CD1c-positive myeloid dendritic cell (primary cell): ENCODE results near the gene PRKAG3.

Experiments
- DNase-seq: peaks from one replicate; pipeline ENCODE4 v3.0.0-alpha.2; 2016; ENCODE audit errors: extremely low spot score

Gene PRKAG3

DNA sequence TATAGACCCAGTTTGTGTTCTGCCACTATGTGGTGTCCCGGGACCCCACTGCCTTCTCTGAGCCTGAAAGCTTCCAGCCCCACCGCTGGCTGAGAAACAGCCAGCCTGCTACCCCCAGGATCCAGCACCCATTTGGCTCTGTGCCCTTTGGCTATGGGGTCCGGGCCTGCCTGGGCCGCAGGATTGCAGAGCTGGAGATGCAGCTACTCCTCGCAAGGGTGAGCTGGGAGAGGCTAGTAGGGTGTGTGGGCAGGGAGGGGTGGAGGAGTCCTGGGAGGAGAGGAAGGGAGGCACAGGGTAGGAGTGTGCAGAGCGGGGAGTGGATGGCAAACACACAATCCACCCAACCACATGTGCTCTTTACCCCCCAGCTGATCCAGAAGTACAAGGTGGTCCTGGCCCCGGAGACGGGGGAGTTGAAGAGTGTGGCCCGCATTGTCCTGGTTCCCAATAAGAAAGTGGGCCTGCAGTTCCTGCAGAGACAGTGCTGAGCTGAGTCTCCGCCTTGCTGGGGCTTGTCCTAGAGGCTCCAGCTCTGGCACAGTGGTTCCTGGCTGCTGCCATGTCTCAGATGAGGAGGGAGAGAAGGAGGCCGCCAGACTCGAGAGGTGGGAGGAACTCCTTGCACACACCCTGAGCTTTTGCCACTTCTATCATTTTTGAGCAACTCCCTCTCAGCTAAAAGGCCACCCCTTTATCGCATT, 16.9 kb downstream of the PRKAG3 start:
- no peak for DNase-seq

DNA sequence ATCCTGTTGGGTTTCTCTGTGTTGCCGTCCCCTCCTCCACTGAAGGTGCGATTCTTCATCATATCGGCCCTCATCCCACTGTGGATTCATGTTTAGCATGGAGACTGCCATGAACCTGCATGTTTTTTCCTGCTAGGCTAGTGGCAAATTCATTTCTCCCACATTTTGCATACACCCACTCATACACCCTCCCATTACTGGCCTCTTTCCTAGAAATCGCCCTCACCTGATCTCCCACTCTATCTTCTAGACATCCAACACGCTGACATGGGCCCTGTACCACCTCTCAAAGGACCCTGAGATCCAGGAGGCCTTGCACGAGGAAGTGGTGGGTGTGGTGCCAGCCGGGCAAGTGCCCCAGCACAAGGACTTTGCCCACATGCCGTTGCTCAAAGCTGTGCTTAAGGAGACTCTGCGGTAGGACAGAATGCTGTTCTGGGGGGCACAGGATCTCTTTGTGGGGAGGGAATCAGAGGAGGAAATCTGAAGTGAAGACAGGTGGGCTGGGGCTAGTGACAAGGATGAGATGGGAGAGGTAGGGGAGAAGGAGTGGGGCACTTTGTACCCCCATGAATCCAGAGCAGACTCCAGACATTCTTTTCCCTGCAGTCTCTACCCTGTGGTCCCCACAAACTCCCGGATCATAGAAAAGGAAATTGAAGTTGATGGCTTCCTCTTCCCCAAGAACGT, 17.7 kb downstream of the PRKAG3 start:
- DNase-seq = no peak

DNA sequence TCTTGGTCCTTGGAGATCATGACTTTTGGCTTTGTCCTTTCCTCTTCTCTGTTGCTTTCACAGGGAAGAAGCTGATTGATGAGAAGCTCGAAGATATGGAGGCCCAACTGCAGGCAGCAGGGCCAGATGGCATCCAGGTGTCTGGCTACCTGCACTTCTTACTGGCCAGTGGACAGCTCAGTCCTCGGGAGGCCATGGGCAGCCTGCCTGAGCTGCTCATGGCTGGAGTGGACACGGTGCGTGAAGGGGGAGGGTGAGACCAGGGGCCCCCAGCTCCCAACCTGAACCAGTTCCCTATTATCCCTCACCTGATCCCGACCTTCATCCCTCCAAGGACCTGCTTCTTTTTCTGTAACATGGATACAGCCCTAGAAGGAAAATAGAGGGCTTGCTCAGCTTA, 18.7 kb downstream of the PRKAG3 start:
- no peak for DNase-seq

DNA sequence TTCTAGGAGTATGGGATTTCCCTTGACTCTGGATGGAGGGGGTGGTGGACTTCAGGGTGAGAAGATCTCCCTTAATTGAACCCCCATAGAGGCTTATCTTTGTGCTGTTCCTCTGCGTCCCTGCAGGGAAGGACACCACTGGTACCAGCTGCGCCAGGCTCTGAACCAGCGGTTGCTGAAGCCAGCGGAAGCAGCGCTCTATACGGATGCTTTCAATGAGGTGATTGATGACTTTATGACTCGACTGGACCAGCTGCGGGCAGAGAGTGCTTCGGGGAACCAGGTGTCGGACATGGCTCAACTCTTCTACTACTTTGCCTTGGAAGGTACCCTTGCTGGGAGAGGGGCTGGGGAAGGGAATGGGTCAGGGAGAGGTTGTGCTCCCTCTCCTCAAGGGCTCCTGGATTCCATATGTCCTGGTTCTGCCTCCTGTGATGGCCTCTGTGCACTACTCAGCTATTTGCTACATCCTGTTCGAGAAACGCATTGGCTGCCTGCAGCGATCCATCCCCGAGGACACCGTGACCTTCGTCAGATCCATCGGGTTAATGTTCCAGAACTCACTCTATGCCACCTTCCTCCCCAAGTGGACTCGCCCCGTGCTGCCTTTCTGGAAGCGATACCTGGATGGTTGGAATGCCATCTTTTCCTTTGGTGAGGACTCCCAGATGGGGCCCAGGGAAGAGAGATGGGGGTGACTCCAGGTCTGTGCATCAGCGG, 19.3 kb downstream of the PRKAG3 start:
- DNase-seq = no peak

DNA sequence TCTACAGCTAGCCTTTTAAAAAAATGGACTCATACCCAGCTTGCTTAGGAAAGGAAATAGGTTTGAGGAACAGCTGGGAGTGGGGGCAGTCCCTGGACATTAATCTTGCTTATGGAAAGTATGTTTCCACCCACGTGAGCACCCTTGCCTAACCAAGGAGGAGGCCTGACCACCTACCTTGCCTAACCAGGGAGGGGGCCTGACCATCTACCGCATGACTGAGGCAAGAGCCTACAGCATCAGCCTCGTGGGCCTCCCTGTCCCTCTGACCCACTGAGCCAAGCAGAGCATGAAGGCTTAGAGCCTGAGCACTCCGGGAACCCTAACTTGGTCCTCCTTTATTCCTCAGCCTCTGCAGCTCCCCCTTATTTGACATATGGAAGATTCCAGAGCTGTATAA, 20.2 kb downstream of the PRKAG3 start:
- DNase-seq = peak; percentile 87

DNA sequence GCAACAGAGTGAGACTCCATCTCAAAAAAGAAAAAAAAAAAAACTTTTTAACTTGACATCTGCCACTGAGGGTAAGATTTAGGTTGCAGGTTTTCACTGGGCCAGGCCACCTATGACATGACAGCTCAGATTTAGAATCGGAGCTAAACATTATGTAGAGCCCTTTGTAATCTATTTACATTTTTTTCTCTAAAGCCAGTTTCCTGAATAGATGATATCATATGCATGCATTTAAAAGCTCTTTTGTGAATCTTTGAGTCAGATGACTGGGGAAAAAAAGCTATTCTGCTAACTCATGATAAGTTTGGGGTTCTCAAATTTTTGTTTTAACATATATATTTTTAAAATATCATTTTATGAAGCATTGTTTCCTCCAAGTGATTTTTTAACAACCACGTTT, 21.3 kb downstream of the PRKAG3 start:
- no peak for DNase-seq

DNA sequence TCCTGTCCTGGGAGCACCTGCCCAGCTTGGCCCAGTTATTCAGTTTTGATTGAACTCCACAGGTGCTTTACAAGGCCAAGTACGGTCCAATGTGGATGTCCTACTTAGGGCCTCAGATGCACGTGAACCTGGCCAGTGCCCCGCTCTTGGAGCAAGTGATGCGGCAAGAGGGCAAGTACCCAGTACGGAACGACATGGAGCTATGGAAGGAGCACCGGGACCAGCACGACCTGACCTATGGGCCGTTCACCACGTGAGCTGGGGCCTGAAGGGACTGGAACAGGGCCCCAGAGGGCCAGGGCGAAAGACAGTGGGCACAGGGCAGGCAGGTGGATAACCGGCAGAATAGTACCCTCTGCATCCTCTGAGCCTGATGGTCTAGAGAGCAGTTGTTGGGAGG, 22.1 kb downstream of the PRKAG3 start:
- no peak for DNase-seq

DNA sequence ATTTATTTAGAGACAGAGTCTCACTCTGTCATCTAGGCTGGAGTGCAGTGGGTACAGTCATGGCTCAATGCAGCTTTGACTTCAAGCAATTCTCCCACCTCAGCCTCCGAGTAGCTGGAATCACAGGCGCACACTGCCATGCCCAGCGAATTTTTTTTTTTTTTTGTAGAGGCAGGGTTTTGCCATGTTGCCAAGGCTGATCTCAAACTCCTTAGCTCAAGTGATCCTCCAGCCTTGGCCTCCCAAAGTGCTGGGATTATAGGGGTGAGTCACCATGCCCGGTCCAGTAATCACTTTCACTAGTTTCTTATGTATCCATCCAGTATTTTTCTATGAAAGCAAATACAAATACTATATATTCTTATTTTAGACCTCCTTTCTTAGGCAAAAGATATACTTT, 24.0 kb downstream of the PRKAG3 start:
- DNase-seq = no peak

DNA sequence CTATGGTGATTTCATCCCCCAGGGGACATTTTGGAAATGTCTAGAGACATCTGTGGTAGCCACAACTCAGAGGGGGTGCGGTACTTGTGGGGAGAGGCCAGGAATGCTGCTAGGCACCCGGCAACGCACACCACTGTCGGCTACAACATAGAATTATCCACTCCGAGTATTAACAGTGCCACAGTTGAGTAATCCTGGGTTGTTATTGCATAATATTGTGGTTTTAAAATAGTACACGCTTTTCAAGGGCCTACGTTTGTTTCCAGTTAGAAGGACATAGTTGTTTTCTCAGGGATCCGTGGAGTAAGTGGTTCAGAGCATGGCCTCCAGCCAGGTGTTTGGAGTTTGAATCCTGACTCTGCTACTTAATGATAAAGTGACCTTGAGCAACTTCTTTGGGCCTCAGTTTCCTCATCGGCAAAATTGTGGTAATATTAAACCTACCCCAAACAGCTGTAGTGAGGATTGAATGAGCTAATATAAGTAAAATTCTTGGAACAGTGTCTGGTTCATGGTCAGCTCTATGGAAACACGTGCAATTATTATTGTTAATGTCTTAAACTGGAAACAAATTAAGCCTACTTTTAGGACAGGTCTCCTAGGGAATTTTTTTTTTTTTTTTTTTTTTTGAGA, 25.1 kb downstream of the PRKAG3 start:
- peak; percentile 77 for DNase-seq

DNA sequence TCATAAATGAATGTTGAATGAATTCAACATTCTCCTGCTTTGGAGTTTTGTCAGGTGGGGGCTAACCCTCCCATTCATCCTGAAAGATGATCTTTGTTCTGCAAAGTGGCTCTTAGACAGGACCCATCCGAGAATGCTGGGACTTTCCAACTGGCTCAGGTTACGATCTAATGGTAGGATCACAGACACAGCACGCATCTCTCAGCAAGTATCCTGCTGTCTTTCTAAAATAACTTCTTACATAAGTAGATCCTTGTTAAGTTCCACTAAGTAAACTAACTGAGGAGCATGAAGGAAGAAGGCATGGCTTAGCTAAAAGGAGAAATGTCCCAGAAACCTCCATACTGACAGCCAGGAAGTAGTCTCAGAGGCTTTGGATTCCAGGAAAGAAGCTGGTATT, 26.0 kb downstream of the PRKAG3 start:
- DNase-seq = peak; percentile 31

DNA sequence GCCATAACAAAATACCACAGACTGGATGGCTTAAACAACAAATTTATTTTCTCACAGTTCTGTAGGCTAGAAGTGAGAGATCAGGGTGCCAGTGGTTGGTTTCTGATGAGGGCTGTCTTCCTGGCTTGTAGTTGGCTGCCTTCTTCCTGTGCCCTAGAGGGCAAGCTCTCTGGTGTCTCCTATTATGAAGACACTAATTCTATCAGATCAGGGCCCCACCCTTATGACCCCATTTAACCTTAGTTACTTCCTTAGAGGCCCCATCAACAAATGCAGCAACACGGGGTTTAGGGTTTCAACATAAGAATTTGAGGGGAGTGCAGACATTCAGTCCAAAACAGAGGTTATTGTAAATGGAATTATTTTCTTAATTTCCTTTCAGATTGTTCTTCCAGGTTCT, 26.8 kb downstream of the PRKAG3 start:
- no peak for DNase-seq

DNA sequence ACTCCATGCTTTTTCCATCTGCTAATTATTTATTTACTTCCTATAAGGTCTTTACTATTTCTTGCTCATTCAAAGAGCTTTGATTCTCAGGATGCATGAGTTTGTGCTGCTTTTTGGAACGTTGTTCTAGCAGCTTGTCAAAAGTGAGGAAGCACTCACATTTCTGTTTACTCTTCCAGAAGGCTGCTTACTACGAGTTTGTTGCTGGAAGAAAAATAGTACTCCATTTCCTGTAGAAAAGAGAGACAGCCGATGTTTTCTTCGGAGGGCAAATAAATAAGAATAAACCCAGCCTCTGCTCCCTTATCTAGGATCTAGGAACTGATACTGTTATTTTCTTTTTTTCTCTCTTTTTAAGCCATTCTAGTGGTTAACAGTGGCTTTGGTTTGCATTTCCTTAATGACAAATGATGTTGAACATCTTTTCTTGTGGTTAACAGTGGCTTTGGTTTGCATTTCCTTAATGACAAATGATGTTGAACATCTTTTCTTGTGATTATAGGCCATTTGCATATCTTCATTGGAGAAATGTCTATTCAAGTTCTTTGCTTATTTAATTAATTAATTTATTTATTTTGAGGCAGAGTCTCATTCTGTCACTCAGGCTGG, 29.1 kb downstream of the PRKAG3 start:
- DNase-seq = no peak

DNA sequence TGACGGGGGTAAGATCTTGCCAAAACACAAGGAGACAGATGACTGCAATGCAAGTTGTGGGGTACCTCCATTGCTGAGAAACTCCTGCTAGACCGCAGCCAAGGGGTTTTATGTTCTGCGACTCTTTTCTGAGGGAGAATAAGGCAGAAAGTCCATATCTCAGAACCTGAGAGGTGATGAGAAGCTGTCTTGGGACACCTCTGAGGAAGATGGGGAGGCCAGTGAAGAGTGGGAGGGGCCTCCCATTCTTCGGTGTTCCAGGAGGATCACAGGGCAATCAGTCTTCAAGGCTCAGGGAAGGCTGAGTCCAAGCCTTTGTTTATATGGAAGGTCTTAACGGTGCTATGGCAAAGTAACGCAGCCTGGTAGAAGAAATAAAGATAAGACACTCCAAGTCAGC, 31.6 kb downstream of the PRKAG3 start:
- DNase-seq = no peak

DNA sequence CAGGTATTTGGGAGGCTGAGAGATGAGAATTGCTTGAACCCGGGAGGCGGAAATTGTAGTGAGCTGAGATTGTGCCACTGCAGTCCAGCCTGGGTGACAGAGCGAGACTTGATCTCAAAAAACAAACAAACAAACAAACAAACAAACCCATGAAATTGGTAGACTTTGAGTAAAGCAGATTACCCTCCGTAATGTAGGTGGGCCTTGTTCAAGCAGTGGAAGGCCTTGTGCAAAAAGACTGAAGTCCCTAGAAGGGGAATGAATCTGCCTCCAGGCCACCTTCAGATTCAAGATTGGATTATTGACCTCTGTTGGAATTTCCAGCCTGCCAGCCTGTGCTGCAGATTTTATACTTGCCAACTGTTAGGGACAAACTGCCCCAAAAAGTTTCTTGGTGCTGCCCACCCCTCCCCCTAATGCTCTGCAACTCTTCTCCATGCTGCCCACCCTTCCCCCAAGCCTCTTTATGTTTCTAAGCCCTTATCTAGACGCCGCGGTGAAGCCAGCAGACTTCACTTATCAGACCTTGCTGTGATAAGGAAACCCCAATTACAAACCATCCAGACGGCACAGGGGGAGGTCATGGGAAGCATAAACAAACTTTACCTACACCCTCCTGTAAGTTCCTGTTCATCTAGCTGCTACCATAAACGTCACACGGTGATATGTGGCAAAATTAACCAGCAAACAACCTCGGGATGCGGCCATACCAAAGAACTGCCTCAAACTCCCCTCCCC, 32.7 kb downstream of the PRKAG3 start:
- DNase-seq = no peak

DNA sequence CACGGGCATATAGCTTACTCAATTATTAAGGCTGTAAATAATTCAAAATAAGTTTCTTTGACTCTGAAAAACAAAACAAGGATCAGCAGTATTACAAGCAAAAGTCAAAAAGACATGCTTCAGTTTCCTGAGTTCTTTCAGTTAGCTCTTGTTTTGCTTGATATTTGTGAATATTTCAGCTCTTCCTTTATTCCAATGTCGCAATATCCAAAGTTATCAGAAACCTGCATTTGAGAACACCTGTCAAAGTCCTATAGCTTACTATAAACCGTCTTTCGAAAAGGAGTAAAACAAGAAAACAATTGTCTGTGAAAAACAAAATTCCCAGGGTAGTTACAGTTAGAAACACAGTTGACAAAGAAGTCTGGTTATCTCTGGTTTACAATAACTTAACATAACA, 34.9 kb downstream of the PRKAG3 start:
- DNase-seq = no peak

DNA sequence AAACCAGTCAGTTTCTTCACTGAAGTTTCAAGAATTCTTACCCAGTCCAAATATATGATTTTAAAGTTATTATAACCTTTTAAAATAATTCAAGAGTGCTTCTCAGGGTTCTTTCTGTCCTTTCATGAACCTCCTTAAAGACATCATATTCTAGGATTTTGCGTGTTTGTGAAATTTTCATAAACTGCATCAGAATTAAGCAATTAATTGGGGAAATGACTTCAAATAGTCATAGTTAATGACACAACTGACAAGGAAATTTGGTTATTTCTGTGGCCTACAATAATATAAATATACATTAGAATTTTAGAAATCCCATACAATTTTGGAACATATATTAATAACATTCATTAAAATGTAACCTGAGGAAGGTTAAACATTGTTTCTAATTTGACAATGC, 39.2 kb downstream of the PRKAG3 start:
- no peak for DNase-seq

DNA sequence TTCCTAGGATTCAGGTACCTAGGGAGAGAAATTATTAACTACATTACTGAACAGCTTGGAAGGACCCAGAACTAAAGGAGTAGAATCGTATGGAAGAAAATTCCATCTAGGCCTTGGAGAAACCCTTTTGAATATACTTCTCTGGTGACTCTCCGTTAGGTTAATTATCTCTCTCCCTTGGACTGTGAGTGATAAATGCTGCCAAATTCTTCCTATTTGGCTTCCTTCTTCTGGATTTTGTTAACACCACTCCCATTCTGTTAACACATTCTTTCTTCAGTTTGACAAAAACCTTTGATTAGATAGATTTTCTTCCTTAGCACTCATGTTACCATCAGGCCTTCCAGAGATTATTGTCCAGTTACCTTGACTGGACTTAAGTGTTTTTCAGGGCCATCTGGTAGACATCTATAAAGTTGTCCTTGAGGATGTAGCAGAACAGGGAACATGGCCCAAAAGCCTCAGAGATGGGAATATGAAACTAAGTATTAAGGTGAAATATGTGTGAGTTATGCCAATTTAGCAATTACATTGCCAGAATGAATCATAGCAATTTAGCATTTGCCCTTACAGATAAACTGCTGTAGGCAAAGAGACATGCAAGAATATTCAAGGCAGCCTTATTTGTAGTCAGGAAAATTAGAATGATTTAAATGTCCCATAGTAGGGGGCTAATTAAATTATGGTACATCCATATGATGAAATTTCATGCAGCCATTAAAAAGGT, 42.9 kb downstream of the PRKAG3 start:
- DNase-seq = no peak

DNA sequence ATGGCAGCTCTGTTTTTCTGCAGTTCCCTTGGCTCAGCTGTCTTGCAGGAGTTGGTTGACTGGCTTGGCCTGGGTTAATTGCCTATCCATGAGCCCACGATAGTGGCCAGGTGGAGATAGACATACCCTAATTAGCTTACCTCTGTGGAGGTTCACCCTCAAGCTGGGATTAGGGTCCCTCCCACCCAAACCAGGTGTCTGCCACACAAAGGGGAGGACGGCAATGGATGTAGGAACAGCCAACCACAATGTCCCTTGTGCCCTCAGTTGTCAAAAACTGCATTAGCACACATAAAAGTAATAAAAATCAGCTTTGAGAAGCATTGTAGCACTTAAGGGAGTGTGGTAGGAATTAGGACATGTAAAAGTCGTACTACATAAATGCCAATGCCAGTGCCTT, 45.5 kb downstream of the PRKAG3 start:
- no peak for DNase-seq

DNA sequence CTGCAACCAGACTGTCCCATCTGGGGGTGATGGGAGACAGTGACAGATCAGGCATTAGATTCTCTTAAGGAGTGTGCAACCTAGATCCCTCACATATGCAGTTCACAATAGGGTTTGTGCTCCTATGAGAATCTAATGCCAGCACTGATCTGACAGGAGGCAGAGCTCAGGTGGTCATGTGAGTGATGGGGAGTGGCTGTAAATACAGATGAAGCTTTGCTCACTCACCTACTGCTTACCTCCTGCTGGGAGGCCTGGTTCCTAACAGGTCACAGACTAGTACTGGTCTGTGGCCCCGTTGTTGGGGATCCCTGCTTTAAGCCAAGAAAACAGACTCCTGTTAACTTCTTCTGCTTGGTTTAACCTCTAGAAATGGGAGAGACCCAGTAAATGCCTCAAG, 46.5 kb downstream of the PRKAG3 start:
- DNase-seq = no peak

DNA sequence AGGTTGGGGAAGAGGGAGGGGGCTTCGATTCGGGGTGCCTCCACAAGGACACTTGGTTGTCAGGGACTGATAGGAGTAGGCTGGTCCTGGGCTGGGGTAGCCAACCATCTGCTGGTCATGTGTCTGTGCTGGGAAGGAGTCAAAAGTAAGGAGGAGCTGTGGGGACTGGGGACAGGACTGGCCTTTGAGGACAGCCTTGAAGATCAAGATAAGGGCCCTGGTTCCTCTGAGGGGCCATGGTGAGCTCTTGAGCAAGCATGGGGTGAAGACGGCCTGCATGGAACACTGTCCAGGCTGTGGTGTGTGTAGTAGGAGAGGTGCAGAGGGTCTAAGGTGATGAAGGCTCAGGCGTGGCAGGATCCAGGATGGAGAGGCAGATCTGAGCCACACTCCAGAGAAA, 47.9 kb downstream of the PRKAG3 start:
- no peak for DNase-seq

DNA sequence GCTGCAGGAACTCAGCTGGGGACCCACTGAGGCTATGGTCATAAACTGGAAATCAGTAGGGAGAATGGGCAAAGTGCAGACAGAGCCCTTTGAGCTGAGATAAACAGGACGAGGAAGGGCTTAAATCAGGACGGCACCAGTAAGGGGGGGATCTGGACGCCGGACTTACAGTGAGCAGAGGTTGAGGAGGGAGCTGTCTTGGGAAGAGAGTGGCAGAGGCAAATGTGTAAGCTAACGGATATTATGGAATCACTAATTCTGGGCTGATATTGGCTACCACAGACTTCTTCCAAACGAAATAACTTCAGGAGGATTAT, 49.1 kb downstream of the PRKAG3 start:
- DNase-seq = no peak
